H1 (cell line): ENCODE results near the gene PKMYT1. TPM values are rescaled to one million over a fixed set of nuclear protein-coding genes. Genes with fewer than 3 reads are reported as not detected.

Source experiments
- TEAD4 ChIP-seq: IDR thresholded peaks from 2 replicates; pipeline ENCODE4 v1.6.1; 2012; ENCODE audit warnings: low read depth, low read length, inconsistent platforms, mixed read lengths
- YY1 ChIP-seq: IDR thresholded peaks from 2 replicates; pipeline ENCODE4 v1.6.1; 2011; ENCODE audit warnings: low read depth, mild to moderate bottlenecking, low read length
- polyA plus RNA-seq, 7 experiments: library from polyadenylated mRNA; depleted of rRNA in 3 of 7; stranded (reverse) in 5 of 7; unstranded in 2 of 7; fragments of >200 nt in 5 of 7; fragments of 200-250 nt in 2 of 7; gene quantifications; 1 replicate in 5 of 7; 2 replicates in 1 of 7; 4 replicates in 1 of 7; pipeline versions ENCODE4 v1.2.1 to v1.2.3, GENCODE V29; 2011 to 2013; ENCODE audit warnings: missing spikeins in 2 of 7, mixed read lengths in 2 of 7
- total RNA-seq: library from RNA; stranded (reverse); fragmentation: NEBNext Ultra II Directional; extraction: Animal tissue kit (Norgen Biotek cat#: 25700); gene quantifications from 2 replicates; pipeline ENCODE4 v1.2.1, GENCODE V29; 2021

PKMYT1 gene
- total and polyA plus RNA-seq, 2 of the 8 experiments (the other 6 are each of a cell fraction or from before 2014, with no cell fraction given) = 74.7 to 85.2 TPM

DNA sequence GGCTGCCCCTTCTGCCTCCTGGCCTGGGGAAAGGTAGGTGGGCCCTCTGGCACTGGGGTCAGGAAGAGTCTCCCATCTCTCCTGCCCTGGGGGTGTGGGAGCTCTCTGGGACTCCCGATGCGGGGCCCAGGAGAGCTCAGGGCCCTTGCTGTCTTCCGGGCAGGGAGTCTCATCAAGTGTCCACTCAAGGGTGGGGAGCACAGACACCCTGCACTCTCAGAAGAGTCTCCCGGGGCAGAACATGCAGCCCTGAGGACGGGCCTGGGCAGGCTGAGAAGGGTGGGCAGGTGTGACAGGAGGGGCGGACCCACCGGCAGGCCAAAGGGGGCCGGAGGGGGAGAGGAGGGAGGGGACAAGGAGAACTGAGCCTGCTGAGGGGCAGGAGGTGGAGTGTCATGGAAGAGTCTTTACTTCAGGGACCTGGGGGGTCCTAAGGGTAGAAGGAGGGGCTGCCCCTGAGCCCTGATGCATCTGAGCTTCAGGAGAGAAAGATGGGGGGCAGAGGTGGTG, 8.4 kb upstream of the PKMYT1 start (continued):
- no peak for TF ChIP-seq TEAD4
- TF ChIP-seq YY1 = no peak
